DND-41 (cell line): ENCODE results near the gene SFMBT2.

Experiments
- ATAC-seq: fragments of 200-7000 bp; cut with Tn5 transposase; 3 replicates; pipeline ENCODE4 v1.9.1; 2021; ENCODE audit warnings: low read depth; ENCODE audit not compliant: insufficient read depth
- DNase-seq: peaks from one replicate; pipeline ENCODE4 v3.0.0-alpha.2; 2020
- H2AFZ ChIP-seq: 2 replicates; pipeline ENCODE4 v1.6.0; 2012; ENCODE audit warnings: low read depth, low read length
- H3K27ac ChIP-seq: 2 replicates; pipeline ENCODE4 v1.5.1; 2012; ENCODE audit warnings: low read length, inconsistent platforms
- H3K27me3 ChIP-seq: fragments of 200-600 bp; sonication (generic); 2 replicates; pipeline ENCODE4 v1.6.0; 2012; ENCODE audit warnings: low read length, mild to moderate bottlenecking, inconsistent platforms; ENCODE audit not compliant: insufficient read depth, poor library complexity
- H3K36me3 ChIP-seq: 2 replicates; pipeline ENCODE4 v1.5.1; 2012; ENCODE audit warnings: low read length, inconsistent platforms; ENCODE audit not compliant: insufficient read depth
- H3K4me1 ChIP-seq: 2 replicates; pipeline ENCODE4 v1.5.1; 2012; ENCODE audit warnings: mild to moderate bottlenecking, low read length; ENCODE audit not compliant: insufficient read depth
- H3K4me2 ChIP-seq: 2 replicates; pipeline ENCODE4 v1.6.0; 2012; ENCODE audit warnings: mild to moderate bottlenecking, moderate library complexity, low read length, inconsistent platforms; ENCODE audit not compliant: insufficient read depth
- H3K4me3 ChIP-seq, 2 experiments: fragments of 200-600 bp in 1 of 2; shearing (Covaris generic) in 1 of 2; 2 replicates each; pipeline ENCODE4 v1.5.1; 2012 to 2016; ENCODE audit warnings: inconsistent platforms in 2 of 2, low read length in 2 of 2, mild to moderate bottlenecking in 2 of 2, low read depth in 1 of 2, moderate library complexity in 1 of 2
- H3K79me2 ChIP-seq: 2 replicates; pipeline ENCODE4 v1.6.0; 2012; ENCODE audit warnings: low read length, inconsistent platforms; ENCODE audit not compliant: insufficient read depth
- H3K9ac ChIP-seq: 2 replicates; pipeline ENCODE4 v1.6.0; 2012; ENCODE audit warnings: low read depth, mild to moderate bottlenecking, inconsistent platforms, low read length, moderate library complexity
- H3K9me3 ChIP-seq: 2 replicates; pipeline ENCODE4 v1.5.1; 2012; ENCODE audit warnings: low read length, moderate library complexity, mild to moderate bottlenecking, inconsistent platforms; ENCODE audit not compliant: insufficient read depth, severe bottlenecking
- H4K20me1 ChIP-seq: 2 replicates; pipeline ENCODE4 v1.6.0; 2012; ENCODE audit warnings: low read length; ENCODE audit not compliant: insufficient read depth
- CTCF ChIP-seq: IDR thresholded peaks from 2 replicates; pipeline ENCODE4 v1.5.1; 2012; ENCODE audit warnings: borderline replicate concordance, low read length, moderate library complexity, mild to moderate bottlenecking; ENCODE audit not compliant: poor library complexity, severe bottlenecking; ENCODE audit errors: extremely low read depth
- EZH2 ChIP-seq: IDR thresholded peaks from 3 replicates; pipeline ENCODE4 v1.6.1; 2012; ENCODE audit warnings: borderline replicate concordance, low read depth, mild to moderate bottlenecking, moderate library complexity, low read length, inconsistent platforms; ENCODE audit not compliant: severe bottlenecking

SFMBT2 gene

GRCh38 chr10:7151538-7151937 is 259.3 kb downstream of the SFMBT2 start:
- no peaks in the 10 kb centered on the region; the same call in 1 of the 2 replicates for H3K36me3 ChIP-seq

GRCh38 chr10:7150349-7150748 is 260.5 kb downstream of the SFMBT2 start:
- H3K36me3 ChIP-seq: no peaks in the 10 kb centered on the region; the same call in 1 of the 2 replicates
- TF ChIP-seq CTCF: no peak
- TF ChIP-seq EZH2: no peak
- no peaks in the 10 kb centered on the region for H3K79me2 ChIP-seq
- ATAC-seq (peak; percentile 19; the same call in 1 of the 3 replicates), DNase-seq (no peak)
- no peak overlapping the region for H3K27ac ChIP-seq
- no peaks in the 10 kb centered on the region for H3K9me3 ChIP-seq
- H3K27me3 ChIP-seq: peaks cover 5% of the 10 kb centered on the region
- H4K20me1 ChIP-seq: no peaks in the 10 kb centered on the region; the same call in 1 of the 2 replicates
- no peak overlapping the region for H3K9ac ChIP-seq
- H3K4me3 ChIP-seq: no peak overlapping the region
- H3K4me1 ChIP-seq: no peaks in the 10 kb centered on the region
- H3K4me2 ChIP-seq: no peak overlapping the region
- no peak overlapping the region for H2AFZ ChIP-seq

More at GRCh38 chr10:7151538-7151937, 259.3 kb downstream of the SFMBT2 start:
- no peak for ATAC-seq
- no peak overlapping the region for H3K4me2 ChIP-seq
- H3K4me1 ChIP-seq: no peaks in the 10 kb centered on the region
- no peaks in the 10 kb centered on the region for H3K9me3 ChIP-seq
- no peak overlapping the region for H3K4me3 ChIP-seq
- no peak overlapping the region for H3K9ac ChIP-seq
- H3K27ac ChIP-seq: no peak overlapping the region
- no peak for TF ChIP-seq EZH2
- no peak for TF ChIP-seq CTCF
- H2AFZ ChIP-seq: no peak overlapping the region
- DNase-seq: no peak
- peaks cover 5% of the 10 kb centered on the region for H3K27me3 ChIP-seq
- no peaks in the 10 kb centered on the region; the same call in 1 of the 2 replicates for H4K20me1 ChIP-seq
- H3K79me2 ChIP-seq: no peaks in the 10 kb centered on the region

- H3K4me2 ChIP-seq: no peak overlapping the region
These were observed 264.6 kb downstream of the SFMBT2 start for GRCh38 chr10:7146189-7146588.

More at GRCh38 chr10:7146189-7146588, 264.6 kb downstream of the SFMBT2 start:
- Histone ChIP-seq H4K20me1 (no peaks in the 10 kb centered on the region), H3K9me3 (no peaks in the 10 kb centered on the region), H3K79me2 (no peaks in the 10 kb centered on the region), H3K27ac (no peak overlapping the region), H2AFZ (no peak overlapping the region), H3K36me3 (no peaks in the 10 kb centered on the region), H3K9ac (no peak overlapping the region), H3K4me3 (no peak overlapping the region), H3K27me3 (peaks cover 5% of the 10 kb centered on the region), H3K4me1 (no peaks in the 10 kb centered on the region)
- ATAC-seq (no peak), DNase-seq (no peak)
- no peak for TF ChIP-seq EZH2
- no peak for TF ChIP-seq CTCF
